Measurements from ENCODE around the gene GPRC5C.

GRCh38 chr17:74452033-74452840, 20.3 kb downstream of the GPRC5C start:
- no peak for TF ChIP-seq ZNF609 (CRISPR knock-in tag; IDR thresholded peaks at IDR 0.05; ENCODE audit: borderline replicate concordance)
- TF ChIP-seq ZNF561 (CRISPR knock-in tag; conservative IDR thresholded peaks at IDR 0.05), result no peak
- no peak for TF ChIP-seq ELK1 (CRISPR knock-in tag; IDR thresholded peaks at IDR 0.05)
- TF ChIP-seq TFE3 (CRISPR knock-in tag; IDR thresholded peaks at IDR 0.05), result no peak
- no peak for TF ChIP-seq RFX5 (IDR thresholded peaks at IDR 0.05; ENCODE audit: low read depth, low read length)
- TF ChIP-seq HDAC2 (IDR thresholded peaks at IDR 0.05), result no peak
- no peak for TF ChIP-seq ZNF24 (IDR thresholded peaks at IDR 0.05)
- TF ChIP-seq THRA (IDR thresholded peaks at IDR 0.05), result no peak
- no peak for TF ChIP-seq ZNF507 (tag; conservative IDR thresholded peaks at IDR 0.05)
- no peak for TF ChIP-seq CTCF (IDR thresholded peaks at IDR 0.05 in 2 of 3, conservative IDR thresholded peaks at IDR 0.05 in 1 of 3; ENCODE audit: insufficient read depth in 2 of 3, low read depth in 1 of 3, low read length in 3 of 3)
- no peak for TF ChIP-seq YBX1 (IDR thresholded peaks at IDR 0.05)
